Esophagus muscularis mucosa (tissue), 3 donors: Measurements from ENCODE around the gene ATP2A1.

Experiments used
- CTCF ChIP-seq, 3 experiments: fragments of 200-600 bp in 2 of 3; fragments of 450-650 bp in 1 of 3; sonication (generic) in 2 of 3; IDR thresholded peaks; one replicate each; pipeline ENCODE4 v1.5.1; 2017 to 2019; ENCODE audit warnings: antibody characterized with exemption in 3 of 3, mild to moderate bottlenecking in 2 of 3, moderate library complexity in 1 of 3
- POLR2A ChIP-seq: fragments of 450-650 bp; IDR thresholded peaks from one replicate; pipeline ENCODE4 v1.6.1; 2017; ENCODE audit warnings: antibody characterized with exemption, moderate library complexity, mild to moderate bottlenecking, low read depth
- POLR2AphosphoS5 ChIP-seq, 2 donors: sonication (generic); formaldehyde crosslinking; IDR thresholded peaks; one replicate each; pipeline ENCODE4 v1.6.1; 2017; ENCODE audit warnings: antibody characterized with exemption in 2 of 2

- TF ChIP-seq POLR2A (no peak), CTCF (IDR thresholded peaks at IDR 0.05) (no peak), POLR2AphosphoS5 (IDR thresholded peaks at IDR 0.05) (no peak)
Measured at GRCh38 chr16:28838558-28838918, 39.8 kb upstream of the ATP2A1 start.
